Gastroesophageal sphincter (tissue), 4 donors: ENCODE data around the gene FBXO44. TPM values are rescaled to one million over a fixed set of nuclear protein-coding genes. Genes with fewer than 3 reads are reported as not detected.

Source experiments
- ATAC-seq: fragments of 150-250 bp; one replicate; pipeline ENCODE4 v1.9.1; 2016; ENCODE audit warnings: mild to moderate bottlenecking, moderate library complexity
- H3K27ac ChIP-seq, 4 donors: fragments of 200-600 bp; sonication (generic) in 3 of 4; 1 replicate in 3 of 4; 2 replicates in 1 of 4; pipeline ENCODE4 v1.5.1; 2016 to 2019
- H3K27me3 ChIP-seq: fragments of 200-600 bp; sonication (generic); one replicate; pipeline ENCODE4 v1.5.1; 2019
- H3K36me3 ChIP-seq, 2 donors: fragments of 200-600 bp; sonication (generic); one replicate each; pipeline ENCODE4 v1.5.1; 2019; ENCODE audit warnings: control low read depth in 1 of 2
- H3K4me1 ChIP-seq, 3 donors: fragments of 200-600 bp; sonication (generic); 1 replicate in 2 of 3; 2 replicates in 1 of 3; pipeline ENCODE4 v1.5.1; 2016 to 2019; ENCODE audit warnings: control low read depth in 2 of 3
- H3K4me3 ChIP-seq, 2 donors: fragments of 200-600 bp; sonication (generic); one replicate each; pipeline ENCODE4 v1.5.1; 2019; ENCODE audit warnings: mild to moderate bottlenecking in 1 of 2, moderate library complexity in 1 of 2
- H3K9me3 ChIP-seq, 3 donors: fragments of 200-600 bp; sonication (generic); one replicate each; pipeline ENCODE4 v1.5.1; 2017 to 2019; ENCODE audit warnings: control low read depth in 2 of 3
- EP300 ChIP-seq: sonication (generic); formaldehyde crosslinking; IDR thresholded peaks from one replicate; pipeline ENCODE4 v1.6.1; 2017; ENCODE audit warnings: antibody characterized with exemption, mild to moderate bottlenecking
- POLR2A ChIP-seq, 2 donors: fragments of 450-650 bp; IDR thresholded peaks; one replicate each; pipeline ENCODE4 v1.6.1; 2017; ENCODE audit warnings: antibody characterized with exemption in 2 of 2, mild to moderate bottlenecking in 2 of 2, moderate library complexity in 1 of 2
- POLR2AphosphoS5 ChIP-seq: sonication (generic); formaldehyde crosslinking; IDR thresholded peaks from one replicate; pipeline ENCODE4 v1.6.1; 2017; ENCODE audit warnings: antibody characterized with exemption
- WGBS, 2 donors: methylation state at CpG; one replicate each; pipeline ENCODE4 v1.1.5; 2018; ENCODE audit warnings: low coverage in 1 of 2; 5-methylcytosine and 5-hydroxymethylcytosine counted together
- total RNA-seq, 4 donors: library from RNA; depleted of rRNA; stranded (reverse); fragments of >200 nt; gene quantifications; one replicate each; pipeline ENCODE4 v1.1.0, GENCODE V29; 2016
- TF ChIP-seq, protein P1 (sequence below), 4 experiments: fragments of 200-600 bp in 2 of 4; fragments of 450-650 bp in 2 of 4; sonication (generic) in 1 of 4; IDR thresholded peaks; one replicate each; pipeline ENCODE4 v1.5.1; 2017 to 2019; ENCODE audit warnings: antibody characterized with exemption in 4 of 4, mild to moderate bottlenecking in 2 of 4, moderate library complexity in 2 of 4

Gene FBXO44
- total RNA-seq, 4 donors from 2014 or later = 10.5 to 22.9 (median 17.2) TPM

DNA sequence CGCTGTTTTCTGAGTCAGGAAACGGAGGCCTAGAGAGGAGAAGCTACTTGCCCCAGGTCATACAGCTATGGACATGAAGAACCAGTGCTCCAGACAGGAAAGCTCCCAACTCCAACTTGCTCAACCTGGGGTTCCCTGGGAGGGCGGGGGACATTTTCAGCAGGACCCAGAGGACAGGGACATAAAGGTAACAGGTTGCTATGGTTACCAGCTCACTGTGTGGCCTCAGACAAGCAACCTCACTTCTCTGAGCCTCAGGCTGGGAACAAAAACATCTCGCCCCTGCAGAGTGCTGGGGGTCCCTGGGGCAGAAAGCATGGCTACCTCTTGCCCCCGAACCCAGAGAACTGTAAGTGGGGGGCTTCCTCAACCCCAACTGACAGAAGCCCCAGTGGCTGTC lies 16.6 kb upstream of the FBXO44 start:
- Histone ChIP-seq H3K9me3 (no peaks in the 10 kb centered on the region), H3K36me3 (no peaks in the 10 kb centered on the region), H3K27me3 (peaks cover 72% of the 10 kb centered on the region), H3K27ac (no peak overlapping the region), H3K4me1 (no peaks in the 10 kb centered on the region), H3K4me3 (no peak overlapping the region)
- ATAC-seq = no peak
- TF ChIP-seq POLR2A (IDR thresholded peaks at IDR 0.05) (no peak), EP300 (no peak), POLR2AphosphoS5 (no peak)
- TF ChIP-seq, protein P1, sequence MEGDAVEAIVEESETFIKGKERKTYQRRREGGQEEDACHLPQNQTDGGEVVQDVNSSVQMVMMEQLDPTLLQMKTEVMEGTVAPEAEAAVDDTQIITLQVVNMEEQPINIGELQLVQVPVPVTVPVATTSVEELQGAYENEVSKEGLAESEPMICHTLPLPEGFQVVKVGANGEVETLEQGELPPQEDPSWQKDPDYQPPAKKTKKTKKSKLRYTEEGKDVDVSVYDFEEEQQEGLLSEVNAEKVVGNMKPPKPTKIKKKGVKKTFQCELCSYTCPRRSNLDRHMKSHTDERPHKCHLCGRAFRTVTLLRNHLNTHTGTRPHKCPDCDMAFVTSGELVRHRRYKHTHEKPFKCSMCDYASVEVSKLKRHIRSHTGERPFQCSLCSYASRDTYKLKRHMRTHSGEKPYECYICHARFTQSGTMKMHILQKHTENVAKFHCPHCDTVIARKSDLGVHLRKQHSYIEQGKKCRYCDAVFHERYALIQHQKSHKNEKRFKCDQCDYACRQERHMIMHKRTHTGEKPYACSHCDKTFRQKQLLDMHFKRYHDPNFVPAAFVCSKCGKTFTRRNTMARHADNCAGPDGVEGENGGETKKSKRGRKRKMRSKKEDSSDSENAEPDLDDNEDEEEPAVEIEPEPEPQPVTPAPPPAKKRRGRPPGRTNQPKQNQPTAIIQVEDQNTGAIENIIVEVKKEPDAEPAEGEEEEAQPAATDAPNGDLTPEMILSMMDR (IDR thresholded peaks at IDR 0.05) = no peak
- WGBS, 2 donors = 57% methylated on average over 2 of the region's 5 CpGs; no CpG with 5 or more reads in 1 of the 2 donors

GRCh38 chr1:11639372-11639771 lies 15.3 kb upstream of the FBXO44 start:
- no peak overlapping the region for H3K27ac ChIP-seq
- no peak overlapping the region for H3K4me3 ChIP-seq
- H3K9me3 ChIP-seq = no peaks in the 10 kb centered on the region
- no peaks in the 10 kb centered on the region for H3K36me3 ChIP-seq
- H3K27me3 ChIP-seq = peaks cover 69% of the 10 kb centered on the region
- 95% methylated on average over 3 of the region's 4 CpGs; no CpG with 5 or more reads in 1 of the 2 donors for WGBS, 2 donors
- TF ChIP-seq POLR2AphosphoS5 (no peak), EP300 (no peak), POLR2A (IDR thresholded peaks at IDR 0.05) (no peak)
- TF ChIP-seq, protein P1 (IDR thresholded peaks at IDR 0.05) = no peak
- no peak for ATAC-seq
- no peaks in the 10 kb centered on the region for H3K4me1 ChIP-seq

- Histone ChIP-seq H3K4me3 (no peak overlapping the region), H3K9me3 (no peaks in the 10 kb centered on the region), H3K36me3 (no peaks in the 10 kb centered on the region), H3K4me1 (no peaks in the 10 kb centered on the region), H3K27me3 (peaks cover 61% of the 10 kb centered on the region), H3K27ac (no peak overlapping the region)
- TF ChIP-seq EP300 (no peak), POLR2A (IDR thresholded peaks at IDR 0.05) (no peak), POLR2AphosphoS5 (no peak)
- TF ChIP-seq, protein P1 (IDR thresholded peaks at IDR 0.05) = no peak
- 57 to 60% methylated on average over 1 to 5 of the region's 7 CpGs for WGBS, 2 donors
- no peak for ATAC-seq
Measured at GRCh38 chr1:11640101-11640500, 14.6 kb upstream of the FBXO44 start.

GRCh38 chr1:11640944-11641343 lies 13.7 kb upstream of the FBXO44 start:
- Histone ChIP-seq H3K27ac (no peak overlapping the region), H3K27me3 (peaks cover 58% of the 10 kb centered on the region), H3K4me3 (no peak overlapping the region), H3K9me3 (no peaks in the 10 kb centered on the region), H3K36me3 (no peaks in the 10 kb centered on the region), H3K4me1 (no peaks in the 10 kb centered on the region)
- TF ChIP-seq EP300 (no peak), POLR2A (IDR thresholded peaks at IDR 0.05) (no peak), POLR2AphosphoS5 (no peak)
- TF ChIP-seq, protein P1 (IDR thresholded peaks at IDR 0.05) = no peak
- 66% methylated on average over 3 of the region's 6 CpGs; no CpG with 5 or more reads in 1 of the 2 donors for WGBS, 2 donors
- no peak for ATAC-seq

GRCh38 chr1:11641776-11642305 lies 12.8 kb upstream of the FBXO44 start:
- no peaks in the 10 kb centered on the region for H3K9me3 ChIP-seq
- peaks cover 58% of the 10 kb centered on the region for H3K27me3 ChIP-seq
- H3K4me3 ChIP-seq = no peak overlapping the region
- no peak overlapping the region for H3K27ac ChIP-seq
- 59 to 73% methylated on average over 2 of the region's 5 CpGs for WGBS, 2 donors
- TF ChIP-seq POLR2A (IDR thresholded peaks at IDR 0.05) (no peak), EP300 (no peak), POLR2AphosphoS5 (no peak)
- TF ChIP-seq, protein P1 (IDR thresholded peaks at IDR 0.05) = no peak
- H3K36me3 ChIP-seq = no peaks in the 10 kb centered on the region
- ATAC-seq = no peak
- no peaks in the 10 kb centered on the region for H3K4me1 ChIP-seq
